OCI-LY7 (cell line): ENCODE results near the gene P3R3URF. TPM values are rescaled to one million over a fixed set of nuclear protein-coding genes. Genes with fewer than 3 reads are reported as not detected.

Source experiments
- BruUV-seq: library from RNA; stranded (reverse); fragments of 400-500 nt; replicated peaks from 2 replicates; lab custom pipeline; 2021; lab: Mats Ljungman, UMichigan
- CTCF ChIA-PET: fragments of 300-600 bp; sonication (Branson Sonifier 250); formaldehyde crosslinking; loops from one replicate; lab custom pipeline; 2022; ENCODE audit warnings: antibody characterized with exemption; ENCODE audit not compliant: unreplicated experiment; lab: Charles Lee
- POLR2A ChIA-PET: fragments of 300-600 bp; sonication (Branson Sonifier 250); formaldehyde crosslinking; loops from one replicate; lab custom pipeline; 2022; ENCODE audit warnings: antibody characterized with exemption; lab: Charles Lee
- DNase-seq: peaks from one replicate; pipeline ENCODE4 v3.0.0-alpha.2; 2015; ENCODE audit warnings: low spot score
- H2AFZ ChIP-seq: fragments of 200-600 bp; sonication (generic), shearing (Covaris generic); 2 replicates; pipeline ENCODE4 v1.6.1; 2014; ENCODE audit warnings: mild to moderate bottlenecking, antibody characterized with exemption, low read length, moderate library complexity
- H3K27ac ChIP-seq: fragments of 200-600 bp; sonication (generic); 2 replicates; pipeline ENCODE4 v1.5.1; 2014; ENCODE audit warnings: mixed run types, low read depth, mild to moderate bottlenecking, moderate library complexity, low read length, inconsistent platforms; ENCODE audit not compliant: poor library complexity, severe bottlenecking
- H3K36me3 ChIP-seq: fragments of 200-600 bp; sonication (generic); 2 replicates; pipeline ENCODE4 v1.6.1; 2014; ENCODE audit warnings: mild to moderate bottlenecking, antibody characterized with exemption, low read length, moderate library complexity, mixed read lengths; ENCODE audit not compliant: insufficient read depth
- H3K4me1 ChIP-seq: fragments of 200-600 bp; sonication (generic); 2 replicates; pipeline ENCODE4 v1.5.1; 2014; ENCODE audit warnings: mild to moderate bottlenecking, low read length; ENCODE audit not compliant: insufficient read depth, poor library complexity, severe bottlenecking
- H3K4me2 ChIP-seq: fragments of 200-600 bp; sonication (generic); 2 replicates; pipeline ENCODE4 v1.6.1; 2014; ENCODE audit warnings: mild to moderate bottlenecking, low read length
- H3K4me3 ChIP-seq: fragments of 200-600 bp; sonication (generic); 2 replicates; pipeline ENCODE4 v1.5.1; 2014; ENCODE audit warnings: mild to moderate bottlenecking, low read depth, low read length; ENCODE audit not compliant: poor library complexity, severe bottlenecking
- H3K79me2 ChIP-seq: fragments of 200-600 bp; sonication (generic); 2 replicates; pipeline ENCODE4 v1.6.1; 2016; ENCODE audit warnings: low read depth, mild to moderate bottlenecking, low read length, moderate library complexity, mixed read lengths; ENCODE audit not compliant: insufficient read depth
- H3K9me2 ChIP-seq: fragments of 200-600 bp; sonication (generic); 2 replicates; pipeline ENCODE4 v1.6.1; 2016; ENCODE audit warnings: mild to moderate bottlenecking, low read length, mixed read lengths; ENCODE audit not compliant: insufficient read depth
- H3K9me3 ChIP-seq: fragments of 200-600 bp; sonication (generic); 2 replicates; pipeline ENCODE4 v1.6.1; 2014; ENCODE audit warnings: mild to moderate bottlenecking, mixed run types, low read length, mixed read lengths
- H4K20me1 ChIP-seq: fragments of 200-600 bp; sonication (generic); 2 replicates; pipeline ENCODE4 v1.6.1; 2014; ENCODE audit warnings: mild to moderate bottlenecking, antibody characterized with exemption, low read length, moderate library complexity, mixed read lengths; ENCODE audit not compliant: insufficient read depth
- CTCF ChIP-seq: fragments of 200-600 bp; sonication (generic); conservative IDR thresholded peaks from 2 replicates; pipeline ENCODE4 v1.5.1; 2014; ENCODE audit warnings: mild to moderate bottlenecking, antibody characterized with exemption, low read length, moderate library complexity, mixed read lengths
- EZH2phosphoT487 ChIP-seq: fragments of 200-600 bp; sonication (generic); IDR thresholded peaks from 2 replicates; pipeline ENCODE4 v1.6.1; 2018; ENCODE audit warnings: low read depth, borderline replicate concordance, mild to moderate bottlenecking, mixed run types, antibody characterized with exemption, low read length, moderate library complexity, mixed read lengths
- intact Hi-C: fragments of 100-400 bp; cut with micrococcal nuclease; formaldehyde crosslinking; loops from one replicate; pipeline ENCODE4 v1.10.0; 2022; ENCODE audit not compliant: unreplicated experiment
- total RNA-seq, 2 experiments: library from RNA; depleted of rRNA in 1 of 2; stranded (reverse); fragments of >200 nt in 1 of 2; shearing (Covaris generic) in 1 of 2; gene quantifications; 2 replicates each; pipeline ENCODE4 v1.2.3, GENCODE V29; 2014 to 2022

P3R3URF gene
- total RNA-seq, 2 experiments from 2014 or later: not detected

- Histone ChIP-seq H3K4me2 (no peak overlapping the region), H3K4me1 (peaks cover 4% of the 10 kb centered on the region), H3K36me3 (peaks cover 5% of the 10 kb centered on the region; the same call in 1 of the 2 replicates), H3K4me3 (no peak overlapping the region), H3K9me2 (no peaks in the 10 kb centered on the region), H2AFZ (no peak overlapping the region), H3K27ac (no peak overlapping the region), H4K20me1 (no peaks in the 10 kb centered on the region), H3K9me3 (no peaks in the 10 kb centered on the region), H3K79me2 (no peaks in the 10 kb centered on the region)
- intact Hi-C loops: no loop called here
- BruUV-seq: no TSS peak
- CTCF ChIA-PET: no interaction called here
- POLR2A ChIA-PET: interaction anchor here (0.8 to 1.4 kb wide), 2 partner anchors 8 to 10 kb away, joined by 3 to 4 read pairs; no protein-coding TSS in a partner anchor
- DNase-seq: no peak
- TF ChIP-seq CTCF: no peak
- no peak for TF ChIP-seq EZH2phosphoT487
These were observed 14.9 kb upstream of the P3R3URF start for GRCh38 chr1:46191033-46191701.

GRCh38 chr1:46190539-46190938 is 14.3 kb upstream of the P3R3URF start:
- Histone ChIP-seq H3K4me1 (peaks cover 8% of the 10 kb centered on the region), H3K9me2 (no peaks in the 10 kb centered on the region), H2AFZ (no peak overlapping the region), H3K4me3 (no peak overlapping the region), H4K20me1 (no peaks in the 10 kb centered on the region), H3K9me3 (no peaks in the 10 kb centered on the region), H3K36me3 (peaks cover 5% of the 10 kb centered on the region; the same call in 1 of the 2 replicates), H3K79me2 (no peaks in the 10 kb centered on the region), H3K27ac (no peak overlapping the region), H3K4me2 (no peak overlapping the region)
- ChIA-PET POLR2A (interaction anchor here (0.8 to 1.4 kb wide), 2 partner anchors 9 to 10 kb away, joined by 3 to 4 read pairs; no protein-coding TSS in a partner anchor), CTCF (no interaction called here)
- DNase-seq: no peak
- TF ChIP-seq CTCF (no peak), EZH2phosphoT487 (no peak)
- intact Hi-C loops: no loop called here
- BruUV-seq: no TSS peak
